CD4-positive, CD25-positive, alpha-beta regulatory T cell (primary cell): ENCODE data around the gene SRGAP2C. TPM values are rescaled to one million over a fixed set of nuclear protein-coding genes. Genes with fewer than 3 reads are reported as not detected.
"Not testable (repeated sequence)": the region's sequence is repeated elsewhere in the genome, so short reads cannot be mapped to it uniquely, and the experiment has no call there.

Source experiments
- ATAC-seq, 2 donors: fragments of 150-1000 bp; cut with Tn5 transposase; one replicate each; pipeline ENCODE4 v1.10.0; 2021; ENCODE audit warnings: low read depth in 2 of 2, moderate number of reproducible peaks in 2 of 2, moderate library complexity in 1 of 2
- DNase-seq, 3 donors: peaks; one replicate each; pipeline versions ENCODE4 v3.0.0 to v3.0.0-alpha.2; 2012 to 2022; ENCODE audit warnings: mixed read lengths in 1 of 3
- H3K27ac ChIP-seq: one replicate; pipeline ENCODE4 v1.7.0; 2013; ENCODE audit warnings: mild to moderate bottlenecking, low read length; ENCODE audit not compliant: insufficient read depth, poor library complexity, severe bottlenecking
- H3K27me3 ChIP-seq: one replicate; pipeline ENCODE4 v1.7.0; 2013; ENCODE audit warnings: low read length; ENCODE audit not compliant: control insufficient read depth, insufficient read depth
- H3K36me3 ChIP-seq: one replicate; pipeline ENCODE4 v1.7.0; 2013; ENCODE audit warnings: mild to moderate bottlenecking, low read length, moderate library complexity; ENCODE audit not compliant: control insufficient read depth, insufficient read depth
- H3K4me1 ChIP-seq: 2 replicates; pipeline ENCODE4 v1.7.0; 2013; ENCODE audit warnings: mild to moderate bottlenecking, low read length; ENCODE audit not compliant: insufficient read depth, control insufficient read depth, poor library complexity, severe bottlenecking
- H3K4me3 ChIP-seq: one replicate; pipeline ENCODE4 v1.7.0; 2013; ENCODE audit warnings: low read depth, mild to moderate bottlenecking, low read length, moderate library complexity
- H3K9me3 ChIP-seq, 2 experiments: 1 replicate in 1 of 2; 2 replicates in 1 of 2; pipeline ENCODE4 v1.7.0; 2013; ENCODE audit warnings: low read length in 2 of 2, mild to moderate bottlenecking in 1 of 2, moderate library complexity in 1 of 2; ENCODE audit not compliant: control insufficient read depth in 2 of 2
- H3K27ac Mint-ChIP-seq, 3 donors: one replicate each; pipeline ENCODE4 v1.8.0; 2020 to 2022; ENCODE audit warnings: mild to moderate bottlenecking in 3 of 3, mixed read lengths in 3 of 3, moderate library complexity in 2 of 3
- H3K27me3 Mint-ChIP-seq: one replicate; pipeline ENCODE4 v1.8.0; 2022; ENCODE audit warnings: mild to moderate bottlenecking, mixed read lengths
- H3K36me3 Mint-ChIP-seq: one replicate; pipeline ENCODE4 v1.8.0; 2020; ENCODE audit warnings: mixed read lengths
- H3K4me1 Mint-ChIP-seq, 4 donors: one replicate each; pipeline ENCODE4 v1.8.0; 2020 to 2022; ENCODE audit warnings: mixed read lengths in 4 of 4, mild to moderate bottlenecking in 1 of 4
- H3K4me3 Mint-ChIP-seq, 4 donors: one replicate each; pipeline ENCODE4 v1.8.0; 2020 to 2022; ENCODE audit warnings: mild to moderate bottlenecking in 4 of 4, mixed read lengths in 4 of 4, moderate library complexity in 3 of 4
- H3K9me3 Mint-ChIP-seq, 7 donors: one replicate each; pipeline ENCODE4 v1.8.0; 2020 to 2022; ENCODE audit warnings: mixed read lengths in 7 of 7, mild to moderate bottlenecking in 3 of 7, moderate library complexity in 2 of 7
- polyA plus RNA-seq, 4 donors: library from polyadenylated mRNA; unstranded; fragments of 300-500 nt; fragmentation: Illumina TruSeq; gene quantifications; one replicate each; pipeline ENCODE4 v1.2.3, GENCODE V29; 2021
- total RNA-seq: library from RNA; stranded (reverse); gene quantifications from one replicate; pipeline ENCODE4 v1.2.3, GENCODE V29; 2022

SRGAP2C gene
- total and polyA plus RNA-seq, 5 donors from 2014 or later: 2.5 to 31.7 (median 4.2) TPM

GRCh38 chr1:121243913-121244312 lies 59.1 kb downstream of the SRGAP2C start:
- not testable (repeated sequence) for H3K27ac ChIP-seq, H3K4me1 Mint-ChIP-seq, H3K27me3 ChIP-seq, H3K4me3 Mint-ChIP-seq, H3K4me3 ChIP-seq, DNase-seq, H3K4me1 ChIP-seq, H3K36me3 Mint-ChIP-seq, ATAC-seq, H3K9me3 ChIP-seq, H3K27ac Mint-ChIP-seq, H3K27me3 Mint-ChIP-seq, H3K36me3 ChIP-seq, H3K9me3 Mint-ChIP-seq

- H3K36me3 ChIP-seq, H3K4me3 Mint-ChIP-seq, H3K36me3 Mint-ChIP-seq: not testable (repeated sequence)
These were observed 61.6 kb downstream of the SRGAP2C start for GRCh38 chr1:121246399-121246798.

GRCh38 chr1:121252656-121253055 lies 67.9 kb downstream of the SRGAP2C start:
- H3K27me3 Mint-ChIP-seq, H3K36me3 Mint-ChIP-seq, H3K27me3 ChIP-seq, ATAC-seq, H3K9me3 Mint-ChIP-seq, H3K4me1 ChIP-seq, DNase-seq, H3K4me3 Mint-ChIP-seq, H3K4me3 ChIP-seq, H3K27ac ChIP-seq, H3K4me1 Mint-ChIP-seq, H3K36me3 ChIP-seq, H3K9me3 ChIP-seq, H3K27ac Mint-ChIP-seq: not testable (repeated sequence)

More at GRCh38 chr1:121246399-121246798, 61.6 kb downstream of the SRGAP2C start:
- not testable (repeated sequence) for H3K27me3 ChIP-seq, H3K27me3 Mint-ChIP-seq, H3K4me1 Mint-ChIP-seq, H3K4me3 ChIP-seq, H3K9me3 ChIP-seq, H3K9me3 Mint-ChIP-seq, H3K4me1 ChIP-seq, H3K27ac ChIP-seq, DNase-seq, ATAC-seq, H3K27ac Mint-ChIP-seq

- not testable (repeated sequence) for DNase-seq, H3K27me3 Mint-ChIP-seq, H3K36me3 ChIP-seq, H3K27me3 ChIP-seq, H3K36me3 Mint-ChIP-seq, H3K9me3 Mint-ChIP-seq, H3K4me1 Mint-ChIP-seq, H3K4me3 ChIP-seq, H3K4me3 Mint-ChIP-seq, H3K4me1 ChIP-seq, H3K9me3 ChIP-seq, H3K27ac ChIP-seq, H3K27ac Mint-ChIP-seq, ATAC-seq
These were observed 69.8 kb downstream of the SRGAP2C start for GRCh38 chr1:121254618-121255017.

GRCh38 chr1:121257632-121258031 lies 72.9 kb downstream of the SRGAP2C start:
- H3K36me3 ChIP-seq, H3K4me1 ChIP-seq, H3K36me3 Mint-ChIP-seq, H3K9me3 ChIP-seq, ATAC-seq, H3K27ac Mint-ChIP-seq, H3K4me3 Mint-ChIP-seq, H3K27me3 Mint-ChIP-seq, H3K9me3 Mint-ChIP-seq, H3K4me3 ChIP-seq, DNase-seq, H3K27ac ChIP-seq, H3K27me3 ChIP-seq, H3K4me1 Mint-ChIP-seq: not testable (repeated sequence)

- not testable (repeated sequence) for H3K4me3 ChIP-seq, H3K4me1 Mint-ChIP-seq, H3K9me3 Mint-ChIP-seq, DNase-seq, H3K4me3 Mint-ChIP-seq, H3K9me3 ChIP-seq, H3K27me3 ChIP-seq, H3K27ac Mint-ChIP-seq, H3K27ac ChIP-seq, ATAC-seq, H3K36me3 ChIP-seq, H3K36me3 Mint-ChIP-seq, H3K4me1 ChIP-seq, H3K27me3 Mint-ChIP-seq
These were observed 73.4 kb downstream of the SRGAP2C start for GRCh38 chr1:121258134-121258533.

- H3K4me1 Mint-ChIP-seq, H3K4me1 ChIP-seq, H3K36me3 Mint-ChIP-seq, H3K27me3 Mint-ChIP-seq, H3K36me3 ChIP-seq, H3K27ac ChIP-seq, ATAC-seq, DNase-seq, H3K4me3 ChIP-seq, H3K9me3 ChIP-seq, H3K4me3 Mint-ChIP-seq, H3K9me3 Mint-ChIP-seq, H3K27me3 ChIP-seq: not testable (repeated sequence)
- H3K27ac Mint-ChIP-seq: peak overlapping the region in 2 of 3 donors; percentile 31 to 80
These were observed 75.4 kb downstream of the SRGAP2C start for GRCh38 chr1:121260205-121260604.

GRCh38 chr1:121262163-121262562 lies 77.4 kb downstream of the SRGAP2C start:
- H3K27me3 ChIP-seq, H3K27ac ChIP-seq, H3K9me3 Mint-ChIP-seq, H3K4me1 ChIP-seq, H3K36me3 Mint-ChIP-seq, H3K27me3 Mint-ChIP-seq, ATAC-seq, H3K4me1 Mint-ChIP-seq, H3K4me3 Mint-ChIP-seq, DNase-seq, H3K9me3 ChIP-seq, H3K36me3 ChIP-seq, H3K4me3 ChIP-seq, H3K27ac Mint-ChIP-seq: not testable (repeated sequence)
